HFF-Myc (cell line): ENCODE data around the gene SEPTIN5.

Experiments
- DNase-seq: peaks from one replicate; pipeline ENCODE4 v3.0.0-alpha.2; 2011; ENCODE audit warnings: low read depth; ENCODE audit errors: extremely low read depth
- H3K4me3 ChIP-seq: replicated peaks from 2 replicates; pipeline ENCODE4 v1.5.1; 2011; ENCODE audit warnings: low read depth, mild to moderate bottlenecking, control low read depth, low read length
- CTCF ChIP-seq: IDR thresholded peaks from 2 replicates; pipeline ENCODE4 v1.5.1; 2012; ENCODE audit warnings: mild to moderate bottlenecking, low read depth, low read length, control low read depth; ENCODE audit errors: missing control alignments

The SEPTIN5 gene

GRCh38 chr22:19772422-19772672 is 58.0 kb downstream of the SEPTIN5 start:
- no peak for TF ChIP-seq CTCF
- DNase-seq = no peak
- H3K4me3 ChIP-seq = no peak overlapping the region
